ENCODE data around the gene DAGLA.

GRCh38 chr11:61656347-61657077 is 23.7 kb upstream of the DAGLA start:
- no peak for TF ChIP-seq POLR2A (IDR thresholded peaks at IDR 0.05; ENCODE audit: low read depth, low read length)
- TF ChIP-seq POLR2AphosphoS5 (IDR thresholded peaks at IDR 0.05; ENCODE audit: low read depth, low read length): no peak
- no peak for TF ChIP-seq TAF1 (IDR thresholded peaks at IDR 0.05; ENCODE audit: low read depth, low read length)
- TF ChIP-seq PAX5 (IDR thresholded peaks at IDR 0.05; ENCODE audit: insufficient read depth, low read length, severe bottlenecking): no peak
- TF ChIP-seq POU2F2 (IDR thresholded peaks at IDR 0.05; ENCODE audit: low read depth, low read length): no peak
- TF ChIP-seq SPI1 (IDR thresholded peaks at IDR 0.05; ENCODE audit: low read depth, low read length): no peak
